Hematopoietic multipotent progenitor cell treated with erythropoietin and hydrocortisone succinate and interleukin-3 and kit ligand, for 15 days (in vitro differentiated cells): ENCODE measurements around the gene WWC1.

ENCODE experiments used
- DNase-seq: peaks from one replicate; pipeline ENCODE4 v3.0.0-alpha.2; 2015; ENCODE audit warnings: low spot score

The WWC1 gene

DNA sequence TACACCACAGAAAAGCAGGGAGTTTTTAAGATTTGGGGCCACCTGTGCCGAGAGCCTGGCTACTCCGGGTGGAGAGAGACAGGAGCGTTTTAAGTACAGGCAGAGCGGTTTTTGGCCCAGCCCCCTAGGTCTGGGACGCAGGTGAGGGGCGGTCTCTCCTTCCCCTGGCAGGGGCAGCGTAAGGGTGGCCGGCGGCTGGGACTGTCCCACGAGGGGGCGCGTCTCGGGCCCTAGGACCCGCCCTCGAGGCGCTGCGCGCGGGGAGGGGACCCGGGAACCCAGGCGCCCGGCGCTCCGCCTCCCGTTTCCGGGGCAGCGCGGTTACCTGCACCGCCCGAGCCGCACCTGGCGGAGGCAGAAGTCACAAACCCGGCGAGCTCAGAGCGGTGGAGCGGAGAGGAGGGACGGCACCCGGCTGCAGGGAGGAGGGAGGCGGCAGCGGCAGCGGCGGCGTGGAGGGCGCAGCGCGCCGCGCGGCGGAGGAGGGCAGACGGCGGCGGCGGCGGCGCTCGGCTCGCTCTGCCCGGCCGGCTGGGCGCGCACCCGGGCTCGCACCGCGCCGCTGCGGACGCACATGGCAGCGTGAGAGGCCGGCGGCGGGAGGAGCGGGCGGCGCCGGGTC, at the start of gene WWC1:
Gene WWC1, plus strand, starts transcription at position 304 of the 622 bp plus-strand sequence. CDS start 508 bp downstream, outside the sequence.
- DNase-seq = no peak

DNA sequence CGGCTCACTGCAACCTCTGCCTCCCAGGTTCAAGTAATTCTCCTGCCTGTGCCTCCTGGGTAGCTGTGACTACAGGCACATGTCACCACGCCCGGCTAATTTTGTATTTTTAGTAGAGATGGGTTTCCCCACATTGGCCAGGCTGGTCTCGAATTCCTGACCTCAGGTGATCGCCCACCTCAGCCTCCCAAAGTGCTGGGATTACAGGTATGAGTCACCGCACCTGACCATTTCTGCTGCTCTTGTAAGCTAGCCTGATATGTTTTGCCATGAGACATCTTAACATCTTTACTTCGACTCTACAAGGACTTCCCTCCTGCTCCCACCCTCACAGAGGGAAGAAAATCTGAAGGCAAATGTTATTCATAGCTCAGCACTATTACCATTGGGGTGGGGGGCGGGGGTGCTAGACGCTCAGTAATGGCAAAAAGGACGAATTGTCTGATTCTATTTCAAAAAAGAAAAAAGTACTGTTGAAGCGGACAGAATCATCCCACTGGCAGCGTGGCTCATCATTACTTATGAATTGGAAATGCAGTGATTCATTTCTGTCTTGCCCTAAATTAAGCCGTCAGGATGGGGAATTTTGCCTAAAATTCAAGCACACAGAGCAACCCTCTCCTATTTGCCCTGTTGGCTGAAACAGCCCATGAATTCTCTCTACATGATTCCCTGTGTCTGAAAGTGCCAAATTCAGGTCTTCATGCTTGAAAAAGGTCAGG, 46.4 kb upstream of the WWC1 start:
- no peak for DNase-seq

DNA sequence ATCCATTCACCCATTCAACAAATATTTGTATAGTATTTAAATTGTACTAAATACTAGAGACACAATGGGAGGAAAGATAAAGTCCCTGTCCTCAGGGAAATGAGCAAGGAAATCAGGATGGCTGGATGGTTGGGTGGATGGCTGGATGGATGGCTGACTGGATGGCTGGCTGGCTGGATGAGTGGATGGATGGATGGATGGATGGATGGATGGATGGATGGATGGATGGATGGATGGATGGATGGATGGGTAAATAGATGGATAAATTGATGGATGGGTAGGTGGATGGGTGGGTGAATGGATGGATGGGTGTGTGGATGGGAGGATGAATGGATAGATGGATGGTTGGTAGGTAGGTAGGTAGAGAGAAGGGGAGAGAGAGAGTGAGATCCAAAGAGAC, 41.5 kb upstream of the WWC1 start:
- DNase-seq = no peak

DNA sequence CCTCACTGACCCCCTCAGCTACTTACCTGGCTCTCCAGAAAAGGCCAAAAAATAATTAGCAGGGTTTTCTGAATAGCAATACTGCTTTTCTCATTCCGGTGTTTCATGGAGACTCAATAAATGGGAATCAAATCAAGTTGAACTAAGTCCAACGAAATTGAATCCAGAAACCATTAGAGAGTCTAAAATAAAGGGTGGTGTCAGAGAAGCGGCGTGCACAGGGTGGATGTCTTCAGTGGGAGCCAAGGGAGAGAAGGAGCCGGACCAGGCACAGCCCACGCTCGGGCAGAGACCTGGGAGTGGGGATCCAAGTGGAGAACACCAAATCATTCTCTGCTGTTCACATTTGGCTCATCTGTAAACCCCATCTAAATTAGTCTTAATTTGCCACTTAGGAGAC, 40.2 kb upstream of the WWC1 start:
- DNase-seq = no peak

DNA sequence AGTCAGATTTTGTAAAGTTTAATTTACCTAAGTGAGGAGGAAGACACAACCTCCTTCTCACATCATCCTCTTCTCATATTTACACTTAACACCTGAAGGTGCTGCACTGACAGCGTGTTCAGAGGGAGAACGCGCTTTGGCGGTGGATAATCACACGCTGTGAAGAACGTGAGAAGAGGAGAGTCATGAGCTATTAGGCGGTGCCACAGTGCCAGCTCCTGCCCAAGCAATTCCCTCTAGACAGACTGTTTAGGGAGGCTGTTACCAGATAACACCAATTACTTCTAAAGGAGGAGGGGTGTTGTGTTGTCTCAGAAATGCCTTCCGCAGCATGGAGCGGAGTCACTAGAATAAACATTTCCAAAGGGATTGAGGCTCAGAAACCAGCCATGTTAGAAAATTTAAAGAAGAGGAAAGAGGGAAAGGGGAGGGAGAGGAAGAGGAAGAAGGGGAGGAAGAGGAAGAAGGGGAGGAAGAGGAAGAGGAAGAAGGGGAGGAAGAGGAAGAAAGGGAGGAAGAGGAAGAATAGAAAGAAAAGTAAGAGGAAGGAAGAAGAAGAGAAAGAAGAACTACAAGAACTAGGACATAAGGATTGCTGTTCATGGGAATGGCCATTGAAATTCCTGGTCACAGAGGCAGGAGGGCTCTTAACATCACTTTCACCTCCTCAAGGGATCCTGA, 37.3 kb upstream of the WWC1 start:
- DNase-seq = no peak

DNA sequence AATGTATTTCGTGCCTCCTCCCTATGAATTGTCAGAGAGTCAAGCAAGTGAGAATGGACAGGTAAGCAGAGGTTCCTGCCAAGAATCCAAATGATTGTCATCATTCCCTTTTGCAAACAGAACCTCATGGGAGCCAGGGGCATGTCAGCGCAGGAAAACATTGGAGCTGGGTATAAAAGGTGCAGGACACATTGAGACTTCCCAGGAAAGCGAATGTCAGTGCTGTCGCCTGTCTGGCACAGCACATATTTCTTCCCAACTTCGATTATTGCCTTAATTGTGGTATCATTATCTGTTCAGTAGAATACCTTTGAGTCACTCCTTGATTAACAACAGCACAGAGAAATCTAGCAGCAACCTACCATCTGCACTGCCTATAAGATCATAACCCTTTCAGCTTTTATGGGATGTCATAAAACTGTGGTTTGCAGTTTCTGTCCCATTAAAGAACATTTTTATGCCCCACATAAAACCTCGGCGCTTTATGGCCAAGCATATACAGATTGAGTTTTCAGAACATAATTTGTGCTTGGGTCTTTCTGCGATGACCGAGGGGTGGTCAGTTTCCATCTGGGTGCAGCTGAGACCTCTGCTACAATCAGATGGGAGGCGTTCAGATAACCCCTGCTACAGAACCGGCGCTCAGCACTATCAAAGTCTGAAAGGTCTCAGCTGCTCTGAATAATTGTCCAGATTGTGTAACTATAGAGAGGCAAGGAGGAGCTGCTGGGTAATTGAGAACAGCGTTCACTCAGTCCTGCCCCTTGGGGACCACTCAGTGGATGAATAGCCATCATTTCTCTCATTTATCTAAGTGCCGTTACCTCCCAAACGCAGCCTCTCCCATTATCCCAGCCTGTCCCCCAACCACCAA, 30.9 kb upstream of the WWC1 start:
- DNase-seq = no peak

DNA sequence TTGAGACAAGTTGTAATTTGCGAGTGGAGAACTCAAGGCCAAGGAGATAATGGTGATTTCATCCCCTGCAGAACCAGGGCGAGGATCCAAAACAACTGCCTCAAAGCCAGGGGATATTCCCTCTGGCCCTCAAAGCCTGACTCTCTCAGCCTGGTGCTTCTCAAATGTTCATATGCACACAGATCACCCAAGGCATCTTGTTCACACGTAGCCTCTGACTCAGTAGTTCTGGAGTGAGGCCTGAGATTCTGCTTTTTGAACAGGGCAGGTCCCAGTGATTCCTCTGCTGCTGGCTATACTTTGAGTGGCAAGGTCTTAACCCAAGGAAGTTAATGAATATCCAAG, 30.2 kb upstream of the WWC1 start:
- DNase-seq = no peak

DNA sequence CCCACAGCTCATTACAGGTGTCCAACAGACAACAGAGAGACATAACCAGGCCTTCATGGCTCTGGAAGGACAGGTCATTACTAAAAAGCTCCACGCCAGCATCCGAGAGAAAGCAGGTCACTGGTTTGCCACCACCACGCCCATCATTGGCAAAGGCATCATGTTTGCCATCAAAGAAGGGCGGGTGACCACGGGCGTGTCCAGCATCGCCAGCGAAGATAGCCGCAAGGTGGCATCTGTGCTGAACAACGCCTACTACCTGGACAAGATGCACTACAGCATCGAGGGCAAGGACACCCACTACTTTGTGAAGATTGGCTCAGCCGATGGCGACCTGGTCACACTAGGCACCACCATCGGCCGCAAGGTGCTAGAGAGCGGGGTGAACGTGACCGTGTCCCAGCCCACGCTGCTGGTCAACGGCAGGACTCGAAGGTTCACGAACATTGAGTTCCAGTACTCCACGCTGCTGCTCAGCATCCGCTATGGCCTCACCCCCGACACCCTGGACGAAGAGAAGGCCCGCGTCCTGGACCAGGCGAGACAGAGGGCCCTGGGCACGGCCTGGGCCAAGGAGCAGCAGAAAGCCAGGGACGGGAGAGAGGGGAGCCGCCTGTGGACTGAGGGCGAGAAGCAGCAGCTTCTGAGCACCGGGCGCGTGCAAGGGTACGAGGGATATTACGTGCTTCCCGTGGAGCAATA, 29.3 kb upstream of the WWC1 start:
- no peak for DNase-seq

DNA sequence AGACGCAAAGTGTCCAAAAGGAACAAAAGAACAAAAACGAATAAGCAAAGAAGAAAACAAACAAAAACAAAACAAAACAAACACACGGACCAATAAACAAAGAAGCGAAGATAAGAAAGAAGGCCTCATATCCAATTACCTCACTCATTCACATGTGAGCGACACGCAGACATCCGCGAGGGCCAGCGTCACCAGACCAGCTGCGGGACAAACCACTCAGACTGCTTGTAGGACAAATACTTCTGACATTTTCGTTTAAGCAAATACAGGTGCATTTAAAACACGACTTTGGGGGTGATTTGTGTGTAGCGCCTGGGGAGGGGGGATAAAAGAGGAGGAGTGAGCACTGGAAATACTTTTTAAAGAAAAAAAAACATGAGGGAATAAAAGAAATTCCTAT, 28.3 kb upstream of the WWC1 start:
- no peak for DNase-seq

DNA sequence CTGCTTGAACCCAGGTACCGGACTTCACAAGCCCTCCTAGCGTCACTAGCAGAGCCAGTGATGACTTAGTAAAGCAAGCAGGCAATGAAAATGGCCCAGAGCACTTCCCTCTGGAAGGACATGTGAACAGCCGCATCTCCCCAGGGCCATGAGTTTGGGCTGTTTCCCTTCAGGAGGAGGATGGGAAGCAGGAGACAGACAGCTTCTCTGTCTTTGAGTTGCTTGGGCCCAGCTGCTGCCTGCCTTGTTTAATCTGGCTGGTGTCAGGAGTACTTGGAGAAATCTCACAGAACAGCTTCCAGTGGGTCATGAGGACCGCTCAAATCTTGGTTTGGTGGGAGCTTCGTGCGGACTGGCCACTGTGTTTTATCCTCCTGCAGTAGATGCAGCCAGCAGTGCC, 25.4 kb upstream of the WWC1 start:
- no peak for DNase-seq

DNA sequence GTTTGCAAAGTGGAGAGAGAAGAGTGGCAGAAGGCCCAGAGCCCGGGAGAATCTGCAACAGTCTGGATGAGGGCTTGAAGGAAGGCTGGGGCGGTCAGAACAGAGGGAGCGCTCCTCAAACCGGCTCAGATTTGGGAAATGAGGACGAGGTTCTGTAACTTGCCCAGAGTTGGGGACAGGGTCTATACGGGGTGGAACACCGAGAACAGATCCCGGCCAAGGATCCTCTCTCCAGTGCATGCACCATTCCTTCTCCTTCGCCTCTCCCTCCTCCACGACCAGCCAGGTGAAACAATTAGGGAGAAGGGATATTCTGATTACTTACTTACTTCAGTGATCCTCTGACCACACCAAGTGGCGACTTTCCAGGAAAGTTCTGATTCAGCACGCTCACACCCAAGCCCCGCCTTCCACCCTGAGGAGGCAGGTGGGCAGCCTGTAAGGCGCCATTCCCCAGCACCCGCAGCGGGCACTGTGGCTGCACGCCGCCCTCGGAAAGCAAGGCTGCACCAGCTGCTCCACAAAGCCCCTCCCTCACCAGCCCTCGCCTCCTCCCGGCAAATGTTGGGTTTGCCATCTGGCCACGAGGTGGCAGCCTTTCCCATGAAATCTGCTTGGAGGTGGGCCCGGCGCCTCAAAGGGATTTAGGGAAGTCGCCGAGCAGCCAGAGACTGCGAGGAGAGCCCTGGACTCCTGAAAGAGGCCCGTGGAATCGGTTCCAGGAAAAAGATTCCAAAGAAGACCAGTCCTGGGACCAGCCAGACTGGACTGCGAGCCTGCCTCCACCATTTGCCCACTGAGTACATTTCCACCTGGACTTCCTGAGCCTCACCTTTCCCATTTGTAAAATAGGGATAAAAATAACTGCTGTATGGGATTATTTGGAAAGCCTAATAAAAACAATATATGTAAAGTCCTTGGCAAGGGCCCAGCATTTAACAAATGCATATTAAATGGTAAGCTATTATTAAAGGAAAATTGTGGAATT, 22.2 kb upstream of the WWC1 start:
- DNase-seq = peak; percentile 36

DNA sequence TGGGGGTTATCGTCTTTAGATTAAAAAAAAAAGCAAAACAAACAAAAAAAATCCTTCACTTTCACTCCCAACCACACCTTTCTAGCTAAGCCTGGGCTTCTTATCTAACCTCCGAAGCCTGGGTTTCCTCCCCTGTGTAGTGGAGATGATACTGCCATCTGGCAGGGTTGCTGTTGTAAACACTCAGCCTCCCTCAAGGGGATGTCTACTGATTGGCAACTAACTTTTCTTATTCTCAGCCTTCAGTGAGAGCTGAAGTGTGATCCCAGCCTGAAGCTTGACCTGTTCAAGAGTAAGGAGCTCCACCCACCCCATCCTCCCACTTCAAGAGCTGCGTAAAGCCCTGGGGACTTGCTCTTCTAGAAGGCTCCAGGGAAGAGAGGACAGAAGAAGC, 21.5 kb upstream of the WWC1 start:
- DNase-seq = no peak

DNA sequence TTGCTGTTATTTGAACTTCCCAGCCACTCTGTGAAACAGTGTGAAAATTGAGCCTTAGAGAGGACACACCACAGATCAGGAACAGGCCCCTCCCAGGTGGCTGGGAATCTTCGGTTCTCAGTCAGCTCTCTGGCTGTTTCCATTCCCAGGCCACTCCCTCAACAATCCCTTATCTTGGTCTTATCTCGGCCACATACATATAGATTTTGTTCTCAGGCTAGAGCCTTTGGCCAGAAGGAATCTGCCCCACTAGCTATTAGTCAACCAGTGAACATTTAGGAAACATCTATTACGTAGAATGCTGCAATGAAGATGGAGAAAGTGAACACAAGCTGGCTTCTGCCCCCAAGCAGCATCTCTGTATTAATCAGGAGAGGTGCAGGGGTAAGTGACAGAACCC, 21.0 kb upstream of the WWC1 start:
- DNase-seq = no peak

DNA sequence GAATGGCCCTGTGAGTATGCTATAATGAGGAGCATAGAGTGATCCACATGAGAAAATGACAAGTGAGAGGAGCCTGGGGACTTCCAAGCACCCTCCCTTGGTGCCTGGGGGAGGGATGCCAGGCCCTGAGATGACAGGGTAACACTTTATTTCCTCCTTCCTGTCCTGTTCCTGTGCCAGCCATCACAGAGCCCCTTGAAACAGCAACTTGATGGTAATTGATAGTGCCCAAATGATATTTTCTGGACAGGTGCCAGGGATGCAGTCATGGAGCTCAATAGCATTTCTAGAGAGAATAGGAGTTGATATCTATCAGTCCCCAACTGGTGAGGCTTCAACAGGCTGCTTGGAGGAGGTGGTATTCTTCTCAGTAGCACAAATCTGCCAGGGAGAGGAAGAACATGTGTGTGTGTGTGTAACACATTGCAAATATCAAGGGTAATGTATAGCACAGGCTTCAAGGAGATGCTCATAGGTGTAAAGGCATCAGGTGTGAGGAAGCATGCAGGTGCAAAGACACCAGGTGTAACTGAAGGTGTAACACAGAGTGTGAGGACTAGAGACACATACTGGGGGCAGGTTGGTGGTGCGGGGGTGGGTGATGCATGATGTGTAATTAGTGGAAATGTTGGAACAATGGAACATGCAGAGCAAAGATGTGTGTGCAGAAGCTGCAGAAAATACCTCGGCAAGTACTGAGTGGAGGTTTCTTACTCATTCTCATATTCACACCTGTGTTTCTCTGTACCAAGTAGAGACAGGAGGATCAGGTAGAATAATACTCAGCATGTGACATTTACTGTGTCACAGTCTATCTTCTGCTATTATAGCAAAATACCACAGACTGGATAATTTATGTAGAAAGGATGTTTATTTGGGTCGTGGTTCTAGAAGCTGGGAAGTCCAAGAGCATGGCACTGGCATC, 18.1 kb upstream of the WWC1 start:
- DNase-seq = no peak

DNA sequence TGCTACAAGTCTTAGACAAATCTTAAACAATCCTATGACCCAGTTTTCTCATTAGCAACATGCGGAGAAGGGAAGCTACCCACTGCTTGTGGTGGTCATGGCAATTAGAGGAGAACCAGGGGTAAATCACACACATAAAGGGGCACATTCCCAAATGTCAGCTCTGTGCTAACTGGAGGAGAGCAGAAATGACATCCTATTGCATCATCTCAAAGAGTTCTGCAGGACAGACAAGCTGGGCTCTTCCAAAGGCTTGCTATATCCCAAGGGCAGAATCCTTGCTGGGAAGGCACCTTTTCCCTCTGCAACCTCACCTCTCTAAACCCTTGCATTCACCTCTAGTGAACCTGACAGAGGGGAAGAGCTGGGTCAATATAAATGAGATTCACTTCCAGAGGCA, 17.0 kb upstream of the WWC1 start:
- no peak for DNase-seq

DNA sequence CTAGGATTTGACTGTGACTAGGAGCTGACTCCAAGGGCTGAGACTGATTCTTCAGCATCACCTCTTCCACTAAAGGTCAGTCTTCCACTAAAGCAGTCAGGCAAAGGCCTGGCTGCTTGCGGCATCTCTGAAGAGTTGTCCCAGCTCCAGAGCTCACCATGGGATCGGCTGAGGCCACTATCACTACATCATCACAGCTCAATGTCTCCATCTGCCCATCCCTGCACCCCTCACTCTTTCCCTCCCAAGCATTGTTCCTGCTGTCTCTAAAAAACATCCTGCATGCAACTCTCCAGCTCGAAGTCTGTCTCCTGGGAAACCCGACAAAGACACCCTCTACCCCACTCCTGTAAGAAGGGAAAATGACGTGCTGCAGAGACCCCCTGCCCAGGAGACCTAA, 15.5 kb upstream of the WWC1 start:
- DNase-seq = no peak

DNA sequence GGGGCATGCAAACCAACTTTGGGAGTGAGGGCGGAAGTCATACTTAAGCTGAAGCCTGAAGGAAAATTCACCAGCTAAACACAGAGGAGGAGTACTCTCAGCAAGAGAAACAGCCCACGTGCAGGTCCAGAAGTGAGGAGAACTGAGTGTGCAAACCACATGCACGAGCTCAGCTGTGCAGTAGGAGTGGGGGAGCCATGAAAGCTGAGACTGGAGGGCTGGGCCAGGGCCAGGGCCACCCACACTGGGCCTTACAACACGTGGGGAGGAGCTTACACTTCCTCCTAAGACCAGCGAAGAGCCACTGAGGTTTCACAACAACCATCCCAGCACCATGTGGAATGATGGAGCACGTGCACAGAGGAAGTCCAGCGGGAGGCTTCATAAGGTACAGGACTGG, 9.3 kb upstream of the WWC1 start:
- no peak for DNase-seq

DNA sequence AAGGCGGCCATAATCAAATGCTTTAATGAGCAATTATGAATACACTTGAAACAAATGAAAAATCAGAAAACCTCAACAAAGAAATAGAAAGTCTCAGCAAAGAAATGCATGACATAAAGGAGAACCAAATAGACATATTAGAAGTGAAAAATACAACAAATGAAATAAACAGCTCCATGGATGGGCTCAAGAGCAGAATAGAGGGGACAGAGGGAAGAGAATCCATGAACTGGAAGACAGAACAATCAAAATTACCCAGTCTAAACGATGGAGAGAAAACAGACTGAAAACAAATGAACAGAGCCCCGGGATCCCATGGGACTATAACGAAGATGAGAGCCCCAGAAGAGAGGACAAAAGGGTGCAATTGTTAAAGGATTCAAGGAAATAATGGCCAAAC, 6.6 kb upstream of the WWC1 start:
- DNase-seq = no peak

DNA sequence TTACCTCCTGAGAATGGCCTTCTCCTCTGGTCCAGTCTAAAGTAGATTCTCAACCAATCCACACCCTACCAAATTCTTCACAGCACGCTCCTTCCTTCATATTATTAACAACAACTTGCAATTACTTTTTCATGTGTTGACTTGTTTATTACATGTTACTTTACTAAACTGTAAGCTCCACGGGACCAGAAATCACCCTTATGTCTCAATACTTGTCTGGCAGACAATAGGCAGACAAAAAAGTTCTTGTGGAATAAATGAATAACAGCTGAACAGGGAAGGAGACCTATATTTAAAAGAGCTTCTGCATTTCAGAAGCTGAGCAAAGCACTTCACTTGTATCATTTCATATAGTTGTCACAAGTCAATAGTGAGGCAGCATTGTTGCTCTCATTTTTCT, 5.7 kb upstream of the WWC1 start:
- DNase-seq = no peak

DNA sequence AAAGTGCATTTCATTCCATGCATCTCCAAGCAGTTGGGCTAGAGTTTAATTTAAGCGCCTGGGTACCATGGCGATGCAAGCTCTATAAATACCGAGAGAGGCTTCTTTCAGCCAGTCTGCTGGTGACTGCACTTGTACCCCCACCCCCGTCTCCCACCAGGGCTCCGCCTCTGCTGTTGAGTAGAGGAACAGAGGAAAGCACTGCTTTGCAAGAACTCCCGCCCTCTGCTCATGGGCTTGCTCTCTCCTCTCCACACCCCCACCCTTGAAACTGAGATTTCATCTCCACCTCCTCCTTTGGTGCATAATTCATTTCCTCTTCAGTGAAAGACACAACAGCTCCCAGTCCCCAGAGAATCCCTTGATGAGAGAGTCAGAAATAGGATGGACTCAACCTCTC, 5.1 kb upstream of the WWC1 start:
- DNase-seq = no peak
